Mononuclear cell (primary cell): ENCODE data around the gene PRDM10. TPM values are rescaled to one million over a fixed set of nuclear protein-coding genes. Genes with fewer than 3 reads are reported as not detected.

ENCODE experiments used
- H3K27me3 ChIP-seq: 2 replicates; pipeline ENCODE4 v1.6.0; 2011; ENCODE audit warnings: low read length, control low read depth; ENCODE audit not compliant: insufficient read depth
- H3K4me1 ChIP-seq: 2 replicates; pipeline ENCODE4 v1.5.1; 2011; ENCODE audit warnings: mild to moderate bottlenecking, low read length, control low read depth; ENCODE audit not compliant: insufficient read depth
- H3K4me3 ChIP-seq: 2 replicates; pipeline ENCODE4 v1.5.1; 2011; ENCODE audit warnings: mild to moderate bottlenecking, low read length, moderate library complexity
- H3K9me3 ChIP-seq: 2 replicates; pipeline ENCODE4 v1.5.1; 2011; ENCODE audit warnings: low read depth, mild to moderate bottlenecking, control low read depth, low read length
- total RNA-seq: library from RNA; depleted of rRNA; stranded (reverse); fragments of >200 nt; gene quantifications from one replicate; pipeline ENCODE4 v1.2.3, GENCODE V29; 2012

The PRDM10 gene
- total RNA-seq, 1 donor: 7.6 TPM

GRCh38 chr11:129999407-129999806 is 3.2 kb downstream of the PRDM10 start:
- Histone ChIP-seq H3K4me1 (peaks cover 36% of the 10 kb centered on the region), H3K27me3 (no peaks in the 10 kb centered on the region), H3K4me3 (no peak overlapping the region), H3K9me3 (no peaks in the 10 kb centered on the region)

DNA sequence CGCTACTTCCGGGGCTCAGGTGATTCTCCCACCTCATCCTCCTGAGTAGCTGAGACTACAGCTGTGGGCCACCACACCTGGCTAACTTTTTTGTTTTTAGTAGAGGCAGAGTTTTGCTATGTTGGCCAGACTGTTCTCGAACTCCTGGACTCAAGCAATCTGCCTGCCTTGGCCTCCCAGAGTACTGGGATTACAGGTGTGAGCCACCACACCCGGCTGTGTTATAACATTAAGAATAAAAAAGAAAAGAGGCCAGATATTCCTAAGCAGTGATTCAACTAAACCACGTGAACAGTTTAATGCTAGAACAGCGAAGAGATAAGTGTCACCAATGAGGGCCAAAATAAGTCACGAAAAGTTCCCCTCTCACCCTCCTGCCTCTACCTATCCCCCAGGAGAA is 3.7 kb downstream of the PRDM10 start:
- no peaks in the 10 kb centered on the region for H3K27me3 ChIP-seq
- no peaks in the 10 kb centered on the region for H3K9me3 ChIP-seq
- no peak overlapping the region for H3K4me3 ChIP-seq
- peaks cover 31% of the 10 kb centered on the region for H3K4me1 ChIP-seq

- H3K4me3 ChIP-seq: no peak overlapping the region
- peaks cover 26% of the 10 kb centered on the region for H3K4me1 ChIP-seq
- H3K27me3 ChIP-seq: no peaks in the 10 kb centered on the region
- no peaks in the 10 kb centered on the region for H3K9me3 ChIP-seq
Measured at GRCh38 chr11:129998107-129998506, 4.5 kb downstream of the PRDM10 start.

- Histone ChIP-seq H3K4me3 (no peak overlapping the region), H3K27me3 (no peaks in the 10 kb centered on the region), H3K9me3 (no peaks in the 10 kb centered on the region), H3K4me1 (peaks cover 26% of the 10 kb centered on the region)
Measured at GRCh38 chr11:129997513-129997912, 5.1 kb downstream of the PRDM10 start.

GRCh38 chr11:129996113-129996870 is 6.3 kb downstream of the PRDM10 start:
- no peaks in the 10 kb centered on the region for H3K9me3 ChIP-seq
- no peaks in the 10 kb centered on the region for H3K27me3 ChIP-seq
- H3K4me1 ChIP-seq: peaks cover 27% of the 10 kb centered on the region
- H3K4me3 ChIP-seq: no peak overlapping the region

- no peaks in the 10 kb centered on the region for H3K9me3 ChIP-seq
- H3K4me3 ChIP-seq: no peak overlapping the region
- H3K4me1 ChIP-seq: peaks cover 17% of the 10 kb centered on the region
- no peaks in the 10 kb centered on the region for H3K27me3 ChIP-seq
Measured at GRCh38 chr11:129995163-129995562, 7.5 kb downstream of the PRDM10 start.

GRCh38 chr11:129992161-129992944 is 10.3 kb downstream of the PRDM10 start:
- no peak overlapping the region for H3K4me3 ChIP-seq
- no peaks in the 10 kb centered on the region for H3K27me3 ChIP-seq
- no peaks in the 10 kb centered on the region for H3K9me3 ChIP-seq
- H3K4me1 ChIP-seq: peaks cover 4% of the 10 kb centered on the region

DNA sequence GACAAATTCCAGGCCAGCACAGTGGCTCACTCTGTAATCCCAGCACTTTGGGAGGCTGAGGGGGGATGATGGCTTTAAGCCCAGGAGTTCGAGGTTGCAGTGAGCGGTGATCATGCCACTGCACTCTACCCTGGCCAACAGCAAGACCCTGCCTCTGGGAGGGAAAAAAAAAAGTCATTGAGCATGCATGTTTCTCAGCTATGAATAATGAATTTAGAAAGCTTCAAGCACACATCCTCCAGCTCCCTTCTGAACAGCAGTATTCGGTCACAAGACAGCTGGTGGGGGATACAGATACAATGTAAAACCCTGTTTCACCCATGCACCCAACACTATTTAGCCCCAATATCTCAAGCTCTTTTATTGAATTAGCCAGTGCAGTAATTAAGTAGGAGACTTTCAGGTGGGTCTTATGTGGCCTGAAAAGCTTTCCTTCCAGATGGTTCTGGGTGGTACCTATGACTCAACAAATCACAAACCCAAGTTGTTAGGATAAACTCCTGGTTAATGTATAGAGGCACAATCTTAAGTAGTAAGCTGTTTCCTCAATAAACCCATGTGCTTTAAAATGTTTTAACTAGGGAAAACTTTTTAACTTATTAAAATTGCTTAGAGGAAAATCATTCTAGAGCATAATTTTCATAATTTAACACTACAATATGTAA is 13.4 kb downstream of the PRDM10 start:
- no peaks in the 10 kb centered on the region for H3K27me3 ChIP-seq
- no peaks in the 10 kb centered on the region for H3K9me3 ChIP-seq
- no peak overlapping the region for H3K4me3 ChIP-seq
- peaks cover 4% of the 10 kb centered on the region for H3K4me1 ChIP-seq

GRCh38 chr11:129987950-129988349 is 14.7 kb downstream of the PRDM10 start:
- Histone ChIP-seq H3K27me3 (no peaks in the 10 kb centered on the region), H3K4me1 (peaks cover 4% of the 10 kb centered on the region), H3K4me3 (no peak overlapping the region), H3K9me3 (no peaks in the 10 kb centered on the region)

DNA sequence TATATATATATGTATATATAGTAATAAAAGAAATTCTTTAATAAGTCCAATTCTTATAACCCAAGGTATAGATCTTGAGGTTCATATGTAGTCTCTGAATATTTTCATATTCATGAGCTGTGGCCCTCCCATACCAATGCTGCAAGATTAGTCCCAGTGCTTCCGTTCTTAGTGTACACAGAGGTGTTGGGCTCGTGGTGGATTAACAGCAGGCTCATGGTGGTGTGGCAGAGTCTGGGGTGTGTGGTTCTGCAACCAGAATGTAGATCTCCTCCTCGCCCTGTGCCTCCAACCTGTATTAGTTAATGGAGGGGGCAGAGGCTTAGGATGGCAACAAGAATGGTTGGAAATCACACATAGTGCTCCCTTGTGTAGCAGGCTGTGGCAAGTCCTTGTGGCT is 16.8 kb downstream of the PRDM10 start:
- H3K9me3 ChIP-seq: no peaks in the 10 kb centered on the region
- no peaks in the 10 kb centered on the region for H3K27me3 ChIP-seq
- H3K4me1 ChIP-seq: no peaks in the 10 kb centered on the region
- no peak overlapping the region for H3K4me3 ChIP-seq

DNA sequence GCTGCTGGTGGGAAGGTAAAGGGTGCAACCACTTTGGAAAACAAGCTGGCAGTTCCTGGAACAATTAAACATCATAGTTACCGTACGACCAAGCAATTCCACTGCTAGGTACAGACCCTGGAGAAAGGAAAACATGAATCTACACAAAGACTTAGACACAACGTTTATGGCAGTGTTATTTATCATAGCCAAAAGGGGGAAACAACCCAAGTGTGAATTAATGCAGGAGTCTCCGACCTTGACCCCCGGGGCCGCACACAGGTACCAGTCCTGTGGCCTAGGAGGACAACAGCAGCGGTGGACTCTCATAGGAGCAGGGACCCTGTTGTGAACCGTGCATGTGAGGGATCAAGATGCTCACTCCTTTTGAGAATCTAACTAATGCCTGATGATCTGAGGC is 22.5 kb downstream of the PRDM10 start:
- no peak overlapping the region for H3K4me3 ChIP-seq
- H3K27me3 ChIP-seq: no peaks in the 10 kb centered on the region
- no peaks in the 10 kb centered on the region for H3K9me3 ChIP-seq
- peaks cover under 1% of the 10 kb centered on the region for H3K4me1 ChIP-seq

DNA sequence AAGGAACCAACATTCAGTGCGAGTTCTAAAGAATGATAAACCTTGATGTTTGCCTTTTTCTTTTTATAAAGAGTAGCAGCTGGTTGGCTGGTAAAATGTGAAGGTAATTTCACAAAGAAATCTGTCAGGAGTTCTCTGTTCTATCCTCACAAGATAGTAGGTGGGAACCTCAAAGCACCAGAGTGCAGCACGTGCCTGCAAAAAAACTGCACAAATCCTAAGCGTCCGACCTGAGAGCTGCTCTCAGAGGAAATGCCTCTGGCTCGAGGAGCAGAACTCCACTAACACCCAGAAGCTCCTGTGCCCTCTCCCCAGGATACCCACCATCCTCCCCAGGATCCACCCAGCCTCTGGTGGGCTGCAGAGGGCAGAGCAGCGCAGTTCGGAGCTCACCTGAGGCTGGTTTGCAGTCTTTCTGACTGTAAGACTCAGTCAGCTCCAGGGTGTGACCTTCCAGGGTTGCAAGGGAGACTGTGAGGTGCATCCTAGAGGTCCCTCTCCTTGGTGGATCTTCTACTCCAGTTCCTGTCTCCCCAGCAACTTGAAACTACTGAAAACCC is 23.5 kb downstream of the PRDM10 start:
- H3K27me3 ChIP-seq: no peaks in the 10 kb centered on the region
- H3K4me1 ChIP-seq: peaks cover 10% of the 10 kb centered on the region
- no peak overlapping the region for H3K4me3 ChIP-seq
- H3K9me3 ChIP-seq: no peaks in the 10 kb centered on the region

DNA sequence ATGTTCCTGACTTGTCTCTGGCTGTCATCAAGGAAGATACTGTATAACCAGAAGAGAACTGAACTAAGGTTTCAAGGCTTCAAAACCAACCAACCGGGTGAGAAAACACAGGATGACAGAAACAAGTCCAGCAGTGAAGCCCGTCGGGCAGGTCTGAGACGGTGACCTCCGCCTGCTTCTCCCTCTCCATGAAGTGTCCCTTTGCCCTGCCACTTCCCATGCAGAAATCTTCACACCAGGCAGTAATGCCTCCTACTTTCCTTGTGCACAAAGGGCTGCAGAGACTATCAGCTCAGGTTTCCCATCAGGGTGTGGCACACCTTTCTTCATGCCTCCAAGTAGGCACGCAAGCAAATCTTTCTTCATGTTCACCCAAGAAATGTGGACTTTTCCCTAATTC is 24.2 kb downstream of the PRDM10 start:
- Histone ChIP-seq H3K4me1 (peaks cover 17% of the 10 kb centered on the region), H3K27me3 (no peaks in the 10 kb centered on the region), H3K4me3 (no peak overlapping the region), H3K9me3 (no peaks in the 10 kb centered on the region)

DNA sequence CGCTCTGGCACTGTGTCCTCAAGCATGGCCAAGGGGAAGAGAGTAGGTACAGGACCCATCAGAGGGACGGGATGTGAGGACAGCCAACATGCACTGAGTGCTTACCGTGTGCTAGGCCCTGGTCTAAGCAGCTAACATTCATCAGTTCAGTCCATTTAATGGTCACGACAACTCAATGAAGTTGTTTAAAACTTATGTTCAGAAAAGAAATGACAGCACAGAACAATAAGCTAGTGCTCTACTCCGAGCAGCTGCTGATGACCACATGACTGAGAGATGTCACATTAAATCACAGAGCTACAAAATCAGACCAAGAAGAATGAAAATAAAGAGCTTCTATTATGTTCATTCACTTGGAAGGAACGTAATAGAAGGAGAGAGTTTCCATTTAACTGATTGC is 26.3 kb downstream of the PRDM10 start:
- H3K9me3 ChIP-seq: no peaks in the 10 kb centered on the region
- no peak overlapping the region for H3K4me3 ChIP-seq
- H3K4me1 ChIP-seq: peaks cover 30% of the 10 kb centered on the region
- no peaks in the 10 kb centered on the region for H3K27me3 ChIP-seq

DNA sequence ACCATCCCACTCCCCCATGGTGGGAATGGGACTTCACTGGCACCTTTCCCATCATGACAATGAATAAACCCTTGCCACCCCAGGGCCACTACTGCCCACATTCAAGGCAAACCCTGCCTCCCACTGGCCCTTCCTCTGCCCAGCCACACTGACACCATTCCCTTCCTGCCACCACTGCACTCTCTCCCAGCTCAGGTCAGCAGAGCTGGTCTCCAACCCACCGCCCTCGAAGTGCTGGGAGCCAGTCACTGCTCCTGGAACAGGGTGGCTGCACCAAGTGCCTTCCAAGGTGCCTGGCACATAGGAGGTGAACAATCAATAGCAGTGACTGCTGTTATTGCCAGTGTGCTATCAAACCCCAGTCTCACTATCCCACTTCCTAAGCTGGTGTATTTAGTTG is 27.1 kb downstream of the PRDM10 start:
- H3K4me1 ChIP-seq: peaks cover 30% of the 10 kb centered on the region

More for the DNA sequence above, 27.1 kb downstream of the PRDM10 start:
- no peak overlapping the region for H3K4me3 ChIP-seq
- H3K9me3 ChIP-seq: no peaks in the 10 kb centered on the region
- H3K27me3 ChIP-seq: no peaks in the 10 kb centered on the region
